ENCODE measurements around the gene PIEZO2.

GRCh38 chr18:11146238-11146946 lies 3.0 kb downstream of the PIEZO2 start:
- TF ChIP-seq CTCF (IDR thresholded peaks at IDR 0.05) (no peak), POLR2A (IDR thresholded peaks at IDR 0.05) (no peak)

All from esophagus squamous epithelium (tissue), 4 donors.